ENCODE results near the gene CSGALNACT2.
A peak's percentile ranks its signal among the peaks of the same experiment; 100 is the strongest.

CSGALNACT2 gene

DNA sequence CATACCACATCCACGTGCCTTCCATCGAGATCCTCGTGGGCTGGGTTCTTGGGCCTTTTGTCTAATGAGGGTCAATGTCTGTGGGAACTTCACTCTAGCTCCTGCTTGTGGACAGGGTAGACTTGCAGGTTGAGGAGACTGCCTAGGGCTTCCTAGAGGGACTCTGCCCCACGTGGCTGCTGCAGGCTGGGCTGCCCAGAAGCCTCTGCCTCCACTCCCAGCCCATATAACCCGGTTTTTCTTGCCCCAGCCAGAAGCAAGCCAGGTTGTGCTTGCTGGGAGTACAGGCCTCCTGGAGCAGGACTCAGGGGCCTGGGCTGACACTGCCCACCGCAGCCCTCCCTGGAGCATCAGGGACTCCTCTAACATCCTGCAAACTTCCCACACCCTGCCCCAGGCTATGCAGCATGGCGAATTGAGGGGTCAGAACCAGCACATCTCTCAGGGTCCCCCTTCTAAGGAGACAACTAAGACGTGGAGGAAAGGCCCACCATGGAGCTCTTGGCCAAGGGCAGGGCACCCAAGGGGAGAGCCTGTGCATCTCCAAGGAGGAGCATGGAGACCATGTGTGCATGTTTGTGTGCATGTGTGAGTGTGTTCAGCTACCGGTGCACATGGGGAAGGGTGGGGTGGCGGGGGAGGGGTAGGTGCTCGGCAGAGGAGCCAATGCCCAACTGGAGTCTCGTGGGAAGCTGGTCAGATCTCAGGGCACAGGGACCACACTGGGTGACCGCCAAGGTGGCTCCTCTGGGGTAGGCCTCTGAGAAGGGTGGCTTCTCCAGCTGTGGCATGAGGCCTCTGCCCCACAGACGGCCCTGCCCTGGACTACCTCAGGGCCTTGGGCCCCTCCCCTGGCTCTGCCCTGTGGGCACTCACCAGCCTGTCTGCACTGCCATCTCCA is 66.0 kb downstream of the CSGALNACT2 start:
- DNase-seq (ENCODE audit: low spot score), result no peak

- peak; percentile 65 for DNase-seq (ENCODE audit: low spot score)
These were observed 66.9 kb downstream of the CSGALNACT2 start for GRCh38 chr10:43204943-43205671.

DNA sequence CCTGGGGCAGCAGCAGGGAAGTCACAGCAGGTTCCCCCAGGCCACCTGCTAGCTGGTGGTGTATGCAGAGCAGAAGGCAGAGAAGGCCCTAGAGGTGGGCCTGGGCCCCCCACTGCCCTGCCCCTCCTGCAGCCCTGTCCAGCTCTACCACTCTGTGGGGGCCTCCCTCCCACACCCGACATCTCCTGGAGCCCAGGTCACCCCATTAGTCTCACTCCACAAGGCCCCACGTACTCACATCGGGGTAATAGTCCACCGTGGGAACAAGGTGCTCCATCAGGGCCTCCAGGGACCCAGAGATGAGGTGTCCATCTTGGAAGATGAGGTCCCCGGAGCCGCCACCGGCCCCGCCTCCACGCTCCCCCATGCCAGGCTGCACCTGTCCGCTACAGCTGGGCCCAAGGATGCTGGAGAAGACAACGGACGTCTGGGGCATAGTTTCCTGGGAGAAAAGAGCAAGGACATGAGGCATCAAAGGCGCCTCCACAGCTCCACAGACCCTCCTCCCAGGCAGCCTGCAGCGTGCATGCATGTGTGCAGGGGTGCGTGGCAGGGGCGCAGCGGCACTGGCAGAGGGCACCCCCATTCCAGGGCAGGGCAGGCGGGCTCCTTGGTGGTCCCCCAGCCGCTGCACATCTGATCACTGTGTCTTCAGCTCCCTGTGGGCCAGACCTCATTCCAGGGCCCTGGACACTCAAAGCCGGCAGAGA is 67.6 kb downstream of the CSGALNACT2 start:
- DNase-seq (ENCODE audit: low spot score), result no peak

GRCh38 chr10:43206391-43207235 is 68.4 kb downstream of the CSGALNACT2 start:
- DNase-seq (ENCODE audit: low spot score), result no peak

DNA sequence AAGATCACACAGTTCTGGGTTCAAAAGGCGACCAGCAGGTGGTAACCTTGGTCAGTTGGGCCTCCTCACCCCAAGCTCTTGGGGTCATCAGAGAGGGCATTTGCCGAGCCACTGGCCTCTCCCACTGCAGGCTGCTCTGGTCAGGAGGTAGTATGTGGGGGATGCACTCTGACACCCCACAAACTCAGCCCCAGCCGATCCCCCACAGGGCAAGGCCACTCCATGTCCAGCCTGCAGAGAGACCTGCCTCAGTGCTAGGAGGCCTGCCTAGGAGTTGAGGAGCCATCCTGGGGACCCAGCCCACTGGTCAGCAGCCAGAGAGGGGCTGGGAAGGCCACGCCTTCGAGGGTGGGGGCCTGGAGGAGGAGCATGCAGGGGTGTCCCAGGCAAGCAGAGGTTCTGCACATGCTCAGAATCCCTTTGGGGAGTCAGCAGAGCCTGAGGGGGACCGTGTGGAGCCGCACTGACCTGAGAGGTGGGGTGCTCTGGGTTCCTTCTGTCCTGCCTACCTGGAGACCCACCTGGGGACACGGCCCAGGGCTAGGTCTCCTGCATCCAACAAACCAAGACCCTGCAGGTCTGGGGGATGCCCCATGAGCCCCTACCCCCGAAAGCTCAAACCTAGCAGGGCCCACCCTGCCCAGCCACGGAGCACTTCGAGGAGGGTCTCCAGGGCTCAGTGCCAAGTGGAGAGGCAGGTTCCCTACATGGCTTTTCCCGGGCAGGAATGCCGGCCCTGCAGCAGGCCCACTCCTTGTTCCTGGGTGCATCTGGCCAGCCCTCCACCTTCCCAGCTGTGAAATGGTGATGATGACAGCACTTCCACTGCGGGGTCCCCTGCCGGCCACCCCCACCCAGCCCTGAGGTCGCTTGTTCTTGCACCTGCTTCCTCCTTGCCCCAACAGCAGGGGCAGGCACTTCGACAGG is 70.2 kb downstream of the CSGALNACT2 start:
- DNase-seq (ENCODE audit: low spot score), result no peak

DNA sequence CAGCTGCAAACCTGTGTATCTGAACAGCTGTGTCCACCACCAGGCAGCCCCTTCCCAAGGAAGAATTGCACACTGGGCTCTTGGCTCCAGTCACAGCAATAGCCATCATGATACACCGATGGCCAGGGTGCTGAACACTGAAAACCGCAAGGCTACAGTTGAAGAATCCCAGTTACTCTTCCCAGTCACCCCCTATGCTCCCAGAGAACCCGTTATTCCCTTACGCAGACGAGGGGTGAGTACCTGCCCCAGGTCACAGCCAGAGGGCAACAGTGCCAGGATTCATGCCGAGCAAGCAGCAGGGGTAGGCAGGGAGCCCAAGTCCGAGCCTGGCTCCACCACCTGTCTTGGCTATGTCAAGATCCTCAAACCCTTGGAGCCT is 70.8 kb downstream of the CSGALNACT2 start:
- no peak for DNase-seq (ENCODE audit: low spot score)

- DNase-seq (ENCODE audit: low spot score), result no peak
These were observed 71.5 kb downstream of the CSGALNACT2 start for GRCh38 chr10:43209651-43210141.

DNA sequence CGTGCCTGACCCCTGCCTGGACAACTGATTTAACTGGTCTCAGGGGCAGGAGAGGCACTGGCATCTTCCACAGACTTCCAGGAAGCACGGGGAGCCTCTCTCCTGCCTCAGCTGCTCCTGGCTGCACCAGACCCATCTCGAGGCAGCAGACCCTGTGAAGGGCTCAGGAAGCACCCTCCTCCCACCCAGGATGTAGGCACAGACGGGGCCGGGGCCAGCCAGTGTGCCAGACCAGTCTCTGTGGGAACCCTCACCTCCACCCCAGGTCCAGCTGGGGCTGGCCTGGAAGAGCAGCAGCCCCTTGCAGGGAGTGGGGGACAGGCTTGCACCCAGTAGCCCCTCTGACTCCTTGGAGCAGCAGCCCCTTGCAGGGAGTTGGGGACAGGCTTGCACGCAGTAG is 72.3 kb downstream of the CSGALNACT2 start:
- no peak for DNase-seq (ENCODE audit: low spot score)

DNA sequence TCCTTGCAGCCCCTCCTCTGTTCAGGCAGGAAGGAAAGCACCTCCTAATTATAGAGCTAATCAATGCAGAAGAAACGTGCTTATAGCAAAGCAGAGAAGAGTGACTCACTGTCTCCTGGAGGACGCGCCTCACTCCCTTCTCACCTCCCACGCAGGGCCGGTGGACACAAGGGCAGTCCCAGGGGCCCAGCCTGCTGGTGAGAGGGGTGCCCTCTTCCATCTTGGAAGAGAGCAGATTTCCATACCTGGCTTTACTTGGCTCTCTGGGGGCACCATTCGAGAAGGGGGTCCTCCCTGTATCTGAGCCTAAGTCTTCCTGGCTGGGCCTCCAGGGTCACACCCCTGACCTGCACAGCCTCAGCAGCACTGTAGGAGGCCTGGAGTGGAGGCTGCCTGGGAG is 72.8 kb downstream of the CSGALNACT2 start:
- no peak for DNase-seq (ENCODE audit: low spot score)

DNA sequence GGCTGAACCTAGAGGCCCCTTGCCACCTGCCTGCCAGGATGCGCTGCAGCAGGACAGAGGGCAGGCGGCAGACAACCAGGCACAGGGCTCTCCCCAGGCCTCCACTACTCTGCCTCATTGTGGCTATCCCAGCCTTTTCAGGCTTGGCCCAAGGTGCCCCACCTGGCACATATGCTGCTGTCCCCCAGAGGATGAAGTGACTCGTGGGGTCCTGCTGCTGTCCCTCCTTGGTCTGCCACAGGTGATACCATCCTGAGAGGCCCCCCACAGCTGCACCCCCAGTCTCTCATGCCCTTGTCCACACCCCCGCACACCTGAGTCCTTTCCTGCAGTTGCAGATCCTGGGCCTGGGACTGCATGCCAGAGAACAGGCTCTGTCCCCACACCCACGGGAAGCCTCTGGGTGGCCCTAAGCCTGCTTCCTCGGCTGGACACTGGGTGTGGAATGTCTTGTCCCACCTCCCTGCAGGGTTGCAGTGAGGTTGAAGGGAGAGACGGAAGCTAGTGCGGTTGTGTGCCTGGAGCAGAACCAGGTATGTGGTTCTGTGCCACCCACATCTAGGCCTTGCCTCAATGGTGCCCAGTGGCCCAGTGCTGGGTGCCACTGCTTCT is 73.3 kb downstream of the CSGALNACT2 start:
- no peak for DNase-seq (ENCODE audit: low spot score)

DNA sequence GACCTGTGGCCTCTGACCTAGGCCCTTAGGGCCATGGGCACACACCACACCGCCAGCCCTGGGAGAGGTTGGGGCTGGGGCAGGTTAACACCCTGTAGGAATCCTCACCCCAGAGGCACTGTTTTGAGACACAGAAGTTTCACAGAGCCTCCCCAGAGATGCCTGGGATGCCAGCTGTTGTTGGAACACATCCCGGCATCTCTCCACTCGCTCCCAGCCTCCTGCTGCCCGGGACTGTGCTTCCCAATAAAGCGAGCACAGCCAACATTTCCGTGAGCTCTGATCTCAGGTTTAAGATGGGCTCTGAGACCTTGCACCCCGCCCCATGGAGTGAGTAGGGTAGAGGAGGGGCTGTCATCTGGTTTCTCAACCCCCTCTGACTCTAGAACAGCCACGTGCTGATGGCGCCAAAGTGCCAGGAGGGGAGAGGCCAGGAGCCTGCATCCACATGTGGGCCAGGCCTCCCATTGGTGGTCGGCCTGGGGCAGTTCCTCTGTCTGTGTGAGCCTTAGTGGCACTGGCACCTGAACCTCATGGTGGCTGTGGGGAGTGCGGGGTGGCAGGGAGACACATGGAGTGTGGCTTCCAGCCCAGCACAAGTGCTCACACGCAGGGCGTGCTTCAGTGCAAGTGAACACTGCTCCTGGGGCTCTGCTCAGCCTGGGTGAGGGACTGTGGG is 73.9 kb downstream of the CSGALNACT2 start:
- DNase-seq (ENCODE audit: low spot score), result no peak

DNA sequence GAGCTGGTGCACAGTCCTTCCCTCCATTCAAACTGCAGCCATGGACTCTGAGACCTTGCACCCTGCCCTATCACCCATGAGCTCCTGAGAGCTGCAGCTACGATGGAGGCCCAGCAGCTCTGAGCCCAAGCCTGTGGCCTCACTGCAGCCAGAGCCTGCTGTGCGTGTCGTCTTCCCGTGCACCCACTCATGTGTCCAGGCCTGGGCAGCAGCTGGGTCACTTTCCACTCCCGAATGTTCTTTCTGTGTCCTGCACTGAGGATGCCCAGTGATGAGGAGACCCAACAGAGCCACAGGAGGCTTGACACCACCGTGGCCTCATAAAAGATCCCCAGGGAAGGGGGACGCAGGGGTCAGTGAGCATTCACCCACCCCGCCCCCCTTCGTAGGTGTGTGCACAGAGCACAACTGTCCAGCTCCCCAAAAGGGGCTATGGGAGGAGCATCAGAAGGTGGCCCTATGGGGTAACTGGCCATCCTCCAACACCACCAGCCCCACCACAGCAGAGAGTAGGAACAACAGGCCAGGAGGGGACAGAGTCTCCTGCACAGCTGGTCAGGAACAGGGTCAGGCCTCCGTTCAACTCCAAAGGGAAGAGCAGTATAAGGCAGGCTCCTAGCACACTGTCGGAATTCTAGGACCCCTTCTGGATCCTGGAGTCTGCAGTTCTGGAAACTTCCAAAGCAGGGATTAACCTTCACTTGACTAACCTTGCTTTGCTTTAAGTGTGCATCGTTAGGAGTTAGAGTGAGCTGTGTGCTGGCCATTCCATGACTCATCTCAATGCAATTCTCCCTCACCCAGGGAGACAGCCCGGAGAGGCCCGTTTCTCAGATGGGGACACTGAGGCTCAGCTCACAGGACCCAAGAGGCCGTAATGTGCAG is 76.1 kb downstream of the CSGALNACT2 start:
- DNase-seq (ENCODE audit: low spot score), result no peak

DNA sequence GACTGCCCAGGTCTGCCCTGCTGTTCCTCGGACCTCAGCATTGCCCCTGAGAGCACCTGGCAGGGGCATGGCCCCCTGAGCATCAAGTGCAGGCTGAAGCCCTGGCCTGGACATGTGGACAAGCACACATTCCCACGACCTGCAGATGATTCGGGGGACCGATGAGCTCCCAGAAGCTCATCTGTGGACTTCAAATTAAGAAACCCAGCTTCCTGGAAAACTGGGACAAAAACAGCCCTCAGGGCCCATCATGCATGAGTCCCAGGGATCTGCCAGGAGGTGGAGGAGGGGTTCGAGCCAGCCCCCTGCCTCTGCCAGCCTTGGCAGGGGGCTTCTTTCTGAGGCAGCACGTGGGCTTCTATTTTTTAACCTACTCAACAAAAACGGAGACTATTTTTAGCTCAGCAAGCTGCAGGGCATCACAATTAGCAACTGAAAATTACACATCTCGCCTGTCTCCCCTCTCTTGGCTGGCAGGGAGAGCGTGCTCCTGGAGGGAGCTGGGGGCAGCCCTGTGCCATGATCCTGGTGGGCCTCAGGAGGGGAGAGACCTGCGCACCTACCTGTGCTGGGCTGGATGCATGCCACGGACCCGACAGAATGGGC is 76.8 kb downstream of the CSGALNACT2 start:
- no peak for DNase-seq (ENCODE audit: low spot score)

- no peak for DNase-seq (ENCODE audit: low spot score)
These were observed 77.7 kb downstream of the CSGALNACT2 start for GRCh38 chr10:43215758-43216455.

DNA sequence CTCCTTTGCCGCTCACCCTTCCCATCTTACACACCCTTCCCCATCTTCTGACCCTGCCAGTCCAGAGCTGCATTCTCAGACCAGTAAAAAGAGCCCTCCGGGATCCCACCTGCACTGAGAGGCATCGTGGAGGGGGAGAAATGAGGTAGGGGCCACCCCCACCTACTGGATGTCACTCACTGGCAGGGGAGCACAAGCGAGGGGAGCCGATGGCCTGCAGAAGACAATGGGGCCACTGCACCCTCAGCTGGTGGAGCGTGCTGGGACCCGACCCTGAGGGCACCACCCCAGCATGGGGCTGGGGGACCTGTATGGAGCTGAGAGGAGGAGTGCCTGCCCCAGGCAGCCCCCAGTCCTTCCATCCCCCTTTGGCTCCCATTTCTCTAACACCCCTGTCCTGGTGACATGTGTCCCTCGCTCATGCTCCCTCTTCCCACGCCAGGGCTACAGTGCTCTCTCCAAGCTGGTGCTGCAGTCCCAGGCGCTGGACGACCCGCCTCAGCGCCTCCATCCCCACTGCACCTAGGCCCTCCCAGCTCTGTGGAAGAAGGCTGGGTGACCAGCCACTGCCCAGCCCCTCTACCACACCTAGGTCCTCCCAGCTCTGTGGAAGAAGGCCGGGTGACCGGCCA is 78.8 kb downstream of the CSGALNACT2 start:
- DNase-seq (ENCODE audit: low spot score), result no peak

GRCh38 chr10:43217563-43218205 is 79.4 kb downstream of the CSGALNACT2 start:
- DNase-seq (ENCODE audit: low spot score), result no peak
